ENCODE measurements around the gene CARD10.

The CARD10 gene

GRCh38 chr22:37565830-37566229 lies 46.6 kb upstream of the CARD10 start:
- DNase-seq (ENCODE audit: low spot score): no peak
- TF ChIP-seq, protein P1, sequence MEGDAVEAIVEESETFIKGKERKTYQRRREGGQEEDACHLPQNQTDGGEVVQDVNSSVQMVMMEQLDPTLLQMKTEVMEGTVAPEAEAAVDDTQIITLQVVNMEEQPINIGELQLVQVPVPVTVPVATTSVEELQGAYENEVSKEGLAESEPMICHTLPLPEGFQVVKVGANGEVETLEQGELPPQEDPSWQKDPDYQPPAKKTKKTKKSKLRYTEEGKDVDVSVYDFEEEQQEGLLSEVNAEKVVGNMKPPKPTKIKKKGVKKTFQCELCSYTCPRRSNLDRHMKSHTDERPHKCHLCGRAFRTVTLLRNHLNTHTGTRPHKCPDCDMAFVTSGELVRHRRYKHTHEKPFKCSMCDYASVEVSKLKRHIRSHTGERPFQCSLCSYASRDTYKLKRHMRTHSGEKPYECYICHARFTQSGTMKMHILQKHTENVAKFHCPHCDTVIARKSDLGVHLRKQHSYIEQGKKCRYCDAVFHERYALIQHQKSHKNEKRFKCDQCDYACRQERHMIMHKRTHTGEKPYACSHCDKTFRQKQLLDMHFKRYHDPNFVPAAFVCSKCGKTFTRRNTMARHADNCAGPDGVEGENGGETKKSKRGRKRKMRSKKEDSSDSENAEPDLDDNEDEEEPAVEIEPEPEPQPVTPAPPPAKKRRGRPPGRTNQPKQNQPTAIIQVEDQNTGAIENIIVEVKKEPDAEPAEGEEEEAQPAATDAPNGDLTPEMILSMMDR (IDR thresholded peaks at IDR 0.05): no peak
- Histone ChIP-seq H3K27ac (peak overlapping the region; percentile 65 to 85), H3K4me3 (peak overlapping the region; percentile 33)

DNA sequence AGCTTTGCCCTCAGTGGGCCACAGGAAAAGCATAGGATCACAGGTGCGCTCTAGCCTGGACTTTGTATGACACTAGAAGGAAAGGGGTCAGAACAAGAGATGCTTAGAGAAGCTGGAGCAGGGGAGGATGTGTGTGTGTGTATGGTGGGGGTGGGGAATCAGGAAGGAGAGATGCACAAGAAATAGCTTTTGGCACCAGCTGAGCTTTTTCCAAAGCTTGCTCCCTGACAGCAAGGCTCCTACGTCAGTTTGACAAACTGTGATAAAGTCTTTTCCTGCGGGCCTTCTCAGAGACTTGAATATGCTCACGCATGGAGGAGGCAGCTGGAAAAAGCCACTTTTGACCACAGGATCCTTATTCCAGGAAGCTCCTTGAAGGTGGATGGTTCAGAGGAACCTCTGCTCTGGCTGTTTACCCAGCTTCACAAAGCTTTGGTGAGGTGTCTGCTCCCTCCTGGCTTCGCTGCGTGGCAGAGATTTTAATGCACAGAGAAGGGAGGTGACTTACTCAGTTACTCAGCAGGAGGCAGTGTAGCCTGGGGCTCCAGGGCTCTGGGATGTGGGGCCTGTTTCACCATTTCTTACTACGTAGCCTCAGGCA lies 45.0 kb upstream of the CARD10 start:
- H3K27ac ChIP-seq: peak overlapping the region; percentile 94 to 97
- H3K4me3 ChIP-seq: peak overlapping the region; percentile 49
- TF ChIP-seq, protein P1 (IDR thresholded peaks at IDR 0.05): no peak
- no peak for DNase-seq (ENCODE audit: low spot score)

- Histone ChIP-seq H3K4me3 (peak overlapping the region; percentile 49), H3K27ac (peak overlapping the region; percentile 94 to 97)
- DNase-seq (ENCODE audit: low spot score): peak; percentile 92
- TF ChIP-seq, protein P1 (IDR thresholded peaks at IDR 0.05): no peak
These were observed 44.2 kb upstream of the CARD10 start for GRCh38 chr22:37563153-37564081.

DNA sequence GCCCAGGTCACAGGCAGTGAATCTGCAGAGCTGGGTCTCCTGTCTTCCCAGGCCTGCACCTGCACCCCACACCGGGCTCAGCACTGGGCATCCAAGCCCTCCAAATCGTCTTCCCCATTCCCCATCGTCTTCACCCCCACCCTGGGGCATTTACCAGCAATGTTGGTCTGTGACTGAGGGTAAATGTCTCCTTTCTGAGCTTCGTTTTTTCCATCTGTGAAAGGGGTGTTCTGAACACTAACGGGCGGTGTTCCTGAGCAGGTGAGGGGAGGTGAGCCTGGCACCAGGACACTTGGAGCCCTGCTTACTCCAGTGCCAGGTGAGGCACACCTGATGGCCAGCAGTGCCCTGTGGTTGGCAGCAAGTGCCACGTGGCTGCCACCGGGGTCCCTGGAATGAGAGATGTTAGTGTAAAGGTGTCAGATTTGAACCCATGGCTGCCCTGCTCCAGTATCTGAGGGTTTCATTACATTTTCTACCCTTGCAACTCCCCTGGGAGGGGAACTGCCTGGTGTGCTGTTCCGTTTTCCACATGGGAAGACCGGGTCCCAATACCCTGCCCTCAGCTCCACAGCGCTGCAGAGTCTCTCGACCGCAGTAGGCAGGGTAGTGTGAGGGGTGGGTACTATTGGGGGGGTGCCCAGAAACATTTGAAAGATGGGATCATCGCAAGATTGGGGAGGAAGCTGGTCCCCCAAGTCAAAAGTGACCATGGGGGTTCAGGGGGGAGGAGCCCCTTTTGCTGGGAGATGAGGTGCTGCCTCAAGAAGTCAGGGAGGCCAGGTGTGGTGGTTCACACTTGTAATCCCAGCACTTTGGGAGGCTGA lies 43.0 kb upstream of the CARD10 start:
- DNase-seq (ENCODE audit: low spot score): no peak
- Histone ChIP-seq H3K4me3 (peak overlapping the region; percentile 87), H3K27ac (peak overlapping the region; percentile 94 to 97)
- TF ChIP-seq, protein P1 (IDR thresholded peaks at IDR 0.05): no peak

DNA sequence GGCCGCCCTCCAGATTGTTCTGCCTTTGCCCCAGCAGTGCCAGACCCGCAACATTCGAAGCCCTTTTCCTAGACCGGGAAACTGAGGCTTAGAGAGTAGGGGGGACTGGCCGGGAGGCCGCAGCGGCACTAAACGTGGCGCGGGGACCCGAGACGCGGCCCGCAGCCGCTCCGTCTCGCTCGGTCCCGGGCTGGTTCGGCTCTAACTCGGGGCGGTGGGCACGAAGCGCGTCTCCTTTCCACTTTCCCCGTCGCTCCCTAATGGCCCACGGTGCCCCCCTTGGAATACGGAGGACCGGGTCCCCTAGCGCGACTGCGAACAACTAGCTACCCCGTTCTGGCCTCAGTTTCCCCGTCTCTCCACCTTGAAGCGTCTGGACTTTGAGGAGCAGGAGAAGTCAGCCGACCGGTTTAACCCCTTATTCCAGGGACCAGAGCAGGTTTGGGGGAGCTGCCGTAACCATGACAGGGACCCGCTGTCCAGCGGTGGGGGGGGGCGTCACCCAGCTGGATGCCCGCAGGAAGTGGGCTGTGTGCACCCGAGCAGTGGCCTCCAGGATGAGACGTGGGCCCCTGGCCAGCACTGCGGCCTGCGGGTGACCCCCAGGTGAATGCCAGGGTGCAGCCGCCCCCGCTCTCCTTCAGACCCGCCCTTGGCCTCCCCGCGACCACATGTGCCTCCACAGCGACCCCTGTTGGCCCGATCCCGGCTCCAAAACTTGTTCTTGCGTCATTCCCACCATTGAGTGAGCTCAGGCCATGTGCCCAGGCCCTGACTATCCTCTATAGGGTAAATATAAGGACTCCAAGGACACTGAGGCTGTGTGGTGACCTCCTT lies 42.2 kb upstream of the CARD10 start:
- DNase-seq (ENCODE audit: low spot score): peak; percentile 94
- H3K27ac ChIP-seq: peak overlapping the region; percentile 94 to 97
- TF ChIP-seq, protein P1 (IDR thresholded peaks at IDR 0.05): peak; percentile 76
- H3K4me3 ChIP-seq: peak overlapping the region; percentile 87

DNA sequence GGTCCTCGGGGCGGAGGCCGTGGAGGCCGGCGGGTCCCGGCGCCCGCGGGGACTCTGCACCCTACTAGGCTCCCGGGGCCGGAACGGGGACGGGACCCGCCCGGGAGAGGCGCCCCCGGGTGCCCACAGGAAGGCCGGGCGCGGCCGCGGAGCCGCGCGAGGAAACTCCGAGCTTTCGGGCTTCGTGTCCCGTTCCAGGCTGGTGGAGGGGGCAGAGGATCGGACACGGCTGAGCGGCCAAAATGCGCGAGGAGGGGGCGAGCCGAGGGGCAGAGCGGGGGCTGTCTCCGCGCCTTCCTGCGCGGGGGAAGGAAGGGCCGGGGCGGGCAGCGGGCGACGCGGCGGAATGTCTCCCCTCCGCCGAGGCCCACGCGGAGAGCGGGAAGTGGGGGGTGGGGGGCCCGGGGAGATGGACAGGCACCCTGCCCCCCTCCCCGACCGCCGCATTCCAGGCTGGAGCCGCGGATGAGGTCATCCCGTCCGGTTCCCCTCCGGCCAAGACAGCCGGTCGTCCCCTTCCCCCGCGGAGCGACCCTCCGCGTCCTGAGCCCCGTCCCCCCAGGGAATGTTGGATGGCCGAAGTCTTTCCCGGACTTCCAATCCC lies 41.5 kb upstream of the CARD10 start:
- Histone ChIP-seq H3K27ac (peak overlapping the region; percentile 94 to 97), H3K4me3 (peak overlapping the region; percentile 87)
- TF ChIP-seq, protein P1 (IDR thresholded peaks at IDR 0.05): no peak
- peak; percentile 81 for DNase-seq (ENCODE audit: low spot score)

Measured in coronary artery (tissue), 2 donors.